Epithelial cell of esophagus (primary cell): ENCODE measurements around the gene GUK1.

Experiments used
- DNase-seq: peaks from one replicate; pipeline ENCODE4 v3.0.0; 2010; ENCODE audit warnings: low read depth
- H3K4me3 ChIP-seq: 2 replicates; pipeline ENCODE4 v1.5.1; 2011; ENCODE audit warnings: mild to moderate bottlenecking, low read length, control low read depth
- CTCF ChIP-seq: IDR thresholded peaks from 2 replicates; pipeline ENCODE4 v1.5.1; 2011; ENCODE audit warnings: low read depth, mild to moderate bottlenecking, low read length, control low read depth, inconsistent platforms; ENCODE audit not compliant: insufficient read depth; ENCODE audit errors: missing control alignments

Gene GUK1

GRCh38 chr1:228150120-228150460 is 10.0 kb downstream of the GUK1 start:
- no peak for TF ChIP-seq CTCF
- H3K4me3 ChIP-seq = no peak overlapping the region
- no peak for DNase-seq

- DNase-seq = no peak
- no peak for TF ChIP-seq CTCF
- H3K4me3 ChIP-seq = no peak overlapping the region
These were observed 10.5 kb downstream of the GUK1 start for GRCh38 chr1:228150461-228151179.

- DNase-seq = no peak
- H3K4me3 ChIP-seq = no peak overlapping the region
- no peak for TF ChIP-seq CTCF
These were observed 11.3 kb downstream of the GUK1 start for GRCh38 chr1:228151180-228151925.

GRCh38 chr1:228152097-228152917 is 12.2 kb downstream of the GUK1 start:
- no peak for DNase-seq
- no peak for TF ChIP-seq CTCF
- no peak overlapping the region for H3K4me3 ChIP-seq

GRCh38 chr1:228152918-228153258 is 12.8 kb downstream of the GUK1 start:
- no peak for DNase-seq
- no peak overlapping the region for H3K4me3 ChIP-seq
- no peak for TF ChIP-seq CTCF

- H3K4me3 ChIP-seq = no peak overlapping the region
- DNase-seq = no peak
- TF ChIP-seq CTCF = no peak
These were observed 14.1 kb downstream of the GUK1 start for GRCh38 chr1:228154021-228154669.
